C4-2B (cell line): ENCODE measurements around the gene PTEN.

Experiments used
- H3K27ac ChIP-seq: fragments of 450-650 bp; 2 replicates; pipeline ENCODE4 v1.5.1; 2017
- ZFX ChIP-seq: fragments of 450-650 bp; IDR thresholded peaks from 2 replicates; pipeline ENCODE4 v1.6.1; 2017
- TF ChIP-seq, protein P1 (sequence below): fragments of 450-650 bp; conservative IDR thresholded peaks from 2 replicates; pipeline ENCODE4 v1.5.1; 2017; ENCODE audit warnings: mild to moderate bottlenecking

PTEN gene

DNA sequence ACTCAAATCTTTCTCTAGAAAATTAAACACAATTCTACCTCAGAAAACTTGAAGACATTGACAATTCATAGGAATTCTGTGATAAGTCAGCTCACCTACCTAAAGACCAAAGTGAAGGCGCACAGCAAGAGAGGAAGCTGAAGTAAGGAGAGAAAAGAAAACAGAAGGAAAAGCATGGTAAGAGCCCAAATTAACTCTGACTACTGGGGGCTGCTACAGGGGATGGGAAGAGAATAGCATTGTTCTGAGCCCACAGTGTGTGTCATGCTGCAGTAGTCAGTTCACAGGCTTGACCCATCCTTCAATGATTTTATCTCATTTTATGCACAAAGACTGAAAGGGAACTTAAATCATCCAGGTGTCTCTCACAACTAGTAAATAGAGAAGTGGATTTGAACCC is 111.3 kb downstream of the PTEN start:
- no peak overlapping the region for H3K27ac ChIP-seq
- TF ChIP-seq ZFX: no peak
- TF ChIP-seq, protein P1, sequence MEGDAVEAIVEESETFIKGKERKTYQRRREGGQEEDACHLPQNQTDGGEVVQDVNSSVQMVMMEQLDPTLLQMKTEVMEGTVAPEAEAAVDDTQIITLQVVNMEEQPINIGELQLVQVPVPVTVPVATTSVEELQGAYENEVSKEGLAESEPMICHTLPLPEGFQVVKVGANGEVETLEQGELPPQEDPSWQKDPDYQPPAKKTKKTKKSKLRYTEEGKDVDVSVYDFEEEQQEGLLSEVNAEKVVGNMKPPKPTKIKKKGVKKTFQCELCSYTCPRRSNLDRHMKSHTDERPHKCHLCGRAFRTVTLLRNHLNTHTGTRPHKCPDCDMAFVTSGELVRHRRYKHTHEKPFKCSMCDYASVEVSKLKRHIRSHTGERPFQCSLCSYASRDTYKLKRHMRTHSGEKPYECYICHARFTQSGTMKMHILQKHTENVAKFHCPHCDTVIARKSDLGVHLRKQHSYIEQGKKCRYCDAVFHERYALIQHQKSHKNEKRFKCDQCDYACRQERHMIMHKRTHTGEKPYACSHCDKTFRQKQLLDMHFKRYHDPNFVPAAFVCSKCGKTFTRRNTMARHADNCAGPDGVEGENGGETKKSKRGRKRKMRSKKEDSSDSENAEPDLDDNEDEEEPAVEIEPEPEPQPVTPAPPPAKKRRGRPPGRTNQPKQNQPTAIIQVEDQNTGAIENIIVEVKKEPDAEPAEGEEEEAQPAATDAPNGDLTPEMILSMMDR: no peak

DNA sequence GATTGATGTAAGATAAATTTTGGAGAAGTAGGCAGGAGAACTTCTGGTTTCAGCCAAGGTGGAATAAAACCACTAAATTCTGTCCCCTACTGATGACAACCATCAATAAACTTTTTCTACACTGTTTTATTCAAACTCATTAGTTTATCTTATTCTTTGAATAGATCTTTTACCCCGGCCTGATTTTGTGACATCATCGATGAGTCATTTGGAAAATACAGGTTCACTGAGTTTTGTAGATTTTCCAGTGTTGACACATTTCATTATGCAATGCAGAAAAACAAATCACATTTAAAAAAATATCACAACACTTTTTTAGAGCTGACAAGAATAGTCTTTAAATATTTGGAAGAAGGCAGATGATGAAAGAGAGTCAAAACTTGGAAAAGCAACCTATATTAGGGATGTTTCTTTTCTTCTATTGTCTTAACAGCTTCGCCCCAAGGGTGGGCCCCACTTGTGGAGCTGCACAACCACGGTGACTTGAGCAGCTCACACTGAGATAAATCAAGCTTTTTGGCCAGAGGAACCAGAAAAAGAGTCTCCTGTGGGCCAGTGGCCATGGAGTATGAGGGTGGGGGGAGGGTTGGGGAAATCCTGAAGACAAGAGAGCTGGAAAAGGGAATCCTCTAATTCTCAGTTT is 112.8 kb downstream of the PTEN start:
- no peak overlapping the region for H3K27ac ChIP-seq
- TF ChIP-seq ZFX: no peak
- TF ChIP-seq, protein P1: no peak

DNA sequence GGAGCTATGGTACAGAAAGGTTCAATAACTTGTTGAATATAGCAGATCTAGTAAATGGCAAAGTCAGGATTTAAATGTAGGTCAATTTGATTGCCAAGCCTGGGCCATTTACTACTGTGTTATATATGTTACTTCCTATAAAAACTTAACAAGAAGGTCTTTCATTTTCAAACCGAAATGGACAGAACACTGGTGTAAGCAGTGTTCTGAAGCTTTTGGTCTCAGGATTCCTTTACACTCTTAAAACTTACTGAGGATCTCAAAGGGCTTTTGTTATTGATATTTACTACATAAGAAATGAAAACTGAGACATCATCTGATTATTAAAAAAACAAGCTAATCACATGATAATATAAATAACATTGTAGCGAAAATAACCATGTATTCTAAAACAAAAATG is 114.7 kb downstream of the PTEN start:
- TF ChIP-seq, protein P1: no peak
- TF ChIP-seq ZFX: no peak
- H3K27ac ChIP-seq: no peak overlapping the region

DNA sequence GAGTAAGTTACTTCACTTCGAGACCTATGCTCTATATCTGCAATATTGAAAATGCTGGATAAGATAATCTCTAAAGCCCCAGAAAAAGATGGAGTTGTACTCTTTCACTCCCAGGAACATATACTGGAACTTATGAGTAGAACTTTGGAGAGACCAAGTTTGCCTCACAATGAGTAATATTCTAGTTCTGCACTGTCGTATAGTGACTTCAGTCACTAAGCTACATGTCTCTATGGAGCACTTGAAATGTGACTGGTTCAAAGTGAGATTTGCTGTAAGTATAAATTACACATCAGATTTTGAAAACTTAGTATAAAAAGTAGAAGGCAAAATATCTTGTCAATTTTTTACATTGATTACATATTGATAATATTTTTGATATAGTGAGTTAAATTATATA is 116.4 kb downstream of the PTEN start:
- no peak overlapping the region for H3K27ac ChIP-seq
- no peak for TF ChIP-seq ZFX
- TF ChIP-seq, protein P1: no peak

DNA sequence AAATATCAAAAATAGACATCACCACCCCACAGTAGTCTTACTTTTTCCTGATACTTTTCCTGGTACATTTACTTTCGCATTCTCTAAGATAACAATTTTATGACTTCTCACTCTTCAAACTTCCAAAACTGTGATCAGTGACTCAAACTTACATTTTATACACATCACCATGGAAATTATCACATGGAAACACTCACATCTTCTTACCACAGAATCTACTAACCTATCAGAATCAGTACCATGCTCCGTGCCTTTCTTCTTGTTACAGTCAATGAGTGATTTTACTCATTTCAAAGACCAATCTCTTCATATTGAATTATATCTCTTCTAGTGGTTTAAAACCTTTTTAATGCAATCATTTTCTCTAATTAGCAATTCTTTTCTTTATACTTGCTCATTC is 120.3 kb downstream of the PTEN start:
- TF ChIP-seq, protein P1: no peak
- no peak for TF ChIP-seq ZFX
- no peak overlapping the region for H3K27ac ChIP-seq

DNA sequence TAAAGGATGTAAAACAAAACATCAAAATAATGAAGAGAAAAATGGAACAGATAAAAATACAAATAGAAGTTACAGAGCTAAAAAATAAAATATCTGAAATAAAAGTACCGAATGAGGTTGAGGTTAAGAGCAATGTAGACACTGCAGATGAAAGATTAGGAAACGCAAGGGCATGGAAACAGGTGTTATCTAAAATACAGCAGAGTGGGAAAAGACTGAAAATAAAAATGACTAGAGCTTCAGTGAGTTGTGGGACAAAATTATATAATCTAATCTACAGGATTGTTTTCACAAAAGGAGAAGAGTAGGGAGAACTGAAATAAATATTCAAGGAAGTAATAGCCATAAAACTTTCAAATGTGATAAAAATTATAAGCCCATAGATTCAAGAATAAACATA is 123.8 kb downstream of the PTEN start:
- H3K27ac ChIP-seq: no peak overlapping the region
- TF ChIP-seq ZFX: no peak
- TF ChIP-seq, protein P1: no peak

DNA sequence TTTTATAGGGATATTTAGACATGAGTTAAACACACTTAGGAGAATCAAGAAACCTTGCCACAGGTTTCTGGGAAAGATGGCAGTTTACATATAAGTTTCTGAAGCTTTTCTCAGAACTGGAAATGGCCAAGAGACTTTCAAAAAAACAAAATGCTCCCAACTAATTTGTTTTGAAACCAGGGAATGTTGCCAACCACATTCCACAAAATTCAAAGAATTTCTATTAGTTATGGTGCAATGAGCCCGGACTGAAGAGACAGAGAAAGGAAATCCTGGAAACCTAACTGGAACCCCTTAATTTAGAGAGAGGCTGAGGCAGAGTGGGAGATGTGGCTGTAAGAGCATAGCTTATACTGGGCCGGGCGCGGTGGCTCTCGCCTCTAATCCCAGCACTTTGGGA is 128.5 kb downstream of the PTEN start:
- no peak overlapping the region for H3K27ac ChIP-seq
- TF ChIP-seq ZFX: no peak
- TF ChIP-seq, protein P1: no peak
